HCT116 (cell line): Measurements from ENCODE around the gene NPVF. TPM values are rescaled to one million over a fixed set of nuclear protein-coding genes. Genes with fewer than 3 reads are reported as not detected.

Experiments
- ATAC-seq: fragments of 200-7000 bp; cut with Tn5 transposase; 2 replicates; pipeline ENCODE4 v1.9.1; 2020; ENCODE audit warnings: mild to moderate bottlenecking, moderate library complexity
- BruUV-seq: library from RNA; stranded (reverse); fragments of 400-500 nt; replicated peaks from 2 replicates; lab custom pipeline; 2021; lab: Mats Ljungman, UMichigan
- CTCF ChIA-PET: fragments of 300-600 bp; sonication (Branson Sonifier 250); formaldehyde crosslinking; loops from one replicate; lab custom pipeline; 2021; ENCODE audit warnings: antibody characterized with exemption; lab: Charles Lee
- POLR2A ChIA-PET: fragments of 300-600, 350-600 bp; sonication (Branson Sonifier 250); formaldehyde crosslinking; loops from one replicate; lab custom pipeline; 2021; ENCODE audit warnings: antibody characterized with exemption; lab: Charles Lee
- RAD21 ChIA-PET, 2 experiments: fragments of 300-600 bp; sonication (Branson Sonifier 250); formaldehyde crosslinking; loops; one replicate each; lab custom pipeline; 2023; ENCODE audit warnings: low total read pairs in 2 of 2; ENCODE audit not compliant: uncharacterized antibody in 2 of 2, unreplicated experiment in 2 of 2, low non-redundant PET in 1 of 2; lab: Charles Lee
- DNase-seq: peaks from one replicate; pipeline ENCODE4 v3.0.0-alpha.2; 2010; ENCODE audit warnings: low read depth, low spot score
- H2AFZ ChIP-seq: fragments of 200-600 bp; shearing (Covaris generic), sonication (generic); 2 replicates; pipeline ENCODE4 v1.6.1; 2017; ENCODE audit warnings: low read depth, mixed run types, mixed read lengths, antibody characterized with exemption, low read length; ENCODE audit not compliant: poor library complexity, severe bottlenecking
- H3K27ac ChIP-seq: 2 replicates; pipeline ENCODE4 v1.5.1; 2012; ENCODE audit warnings: low read depth, low read length
- H3K27me3 ChIP-seq: fragments of 200-600 bp; sonication (generic); 2 replicates; pipeline ENCODE4 v1.6.1; 2016; ENCODE audit warnings: mixed run types, low read length, mixed read lengths; ENCODE audit not compliant: insufficient read depth
- H3K36me3 ChIP-seq, 2 experiments: fragments of 200-500 bp in 1 of 2; fragments of 200-600 bp in 1 of 2; sonication (Bioruptor generic) in 1 of 2; sonication (generic) in 1 of 2; 2 replicates each; pipeline versions ENCODE4 v1.5.1 to v1.6.1; 2014 to 2016; ENCODE audit warnings: low read length in 2 of 2, inconsistent platforms in 1 of 2, mixed read lengths in 1 of 2, mixed run types in 1 of 2; ENCODE audit not compliant: insufficient read depth in 2 of 2, control insufficient read depth in 1 of 2
- H3K4me1 ChIP-seq, 2 experiments: fragments of 200-600 bp in 1 of 2; sonication (generic) in 1 of 2; 2 replicates each; pipeline versions ENCODE4 v1.5.1 to v1.6.1; 2012 to 2017; ENCODE audit warnings: low read length in 2 of 2, inconsistent platforms in 1 of 2, mild to moderate bottlenecking in 1 of 2, mixed read lengths in 1 of 2, mixed run types in 1 of 2, moderate library complexity in 1 of 2; ENCODE audit not compliant: insufficient read depth in 2 of 2, control insufficient read depth in 1 of 2
- H3K4me2 ChIP-seq: fragments of 200-600 bp; sonication (generic); 2 replicates; pipeline ENCODE4 v1.6.1; 2017; ENCODE audit warnings: mixed run types, low read length, mixed read lengths
- H3K4me3 ChIP-seq, 2 experiments: fragments of 200-600 bp in 1 of 2; sonication (generic) in 1 of 2; replicated peaks in 1 of 2; 2 replicates each; pipeline ENCODE4 v1.5.1; 2011 to 2016; ENCODE audit warnings: low read length in 2 of 2, control low read depth in 1 of 2, low read depth in 1 of 2, mild to moderate bottlenecking in 1 of 2, mixed read lengths in 1 of 2, mixed run types in 1 of 2
- H3K79me2 ChIP-seq: fragments of 200-600 bp; sonication (generic); 2 replicates; pipeline ENCODE4 v1.6.1; 2017; ENCODE audit warnings: mild to moderate bottlenecking, mixed run types, low read length, moderate library complexity, mixed read lengths; ENCODE audit not compliant: insufficient read depth
- H3K9ac ChIP-seq: fragments of 200-600 bp; sonication (generic); 2 replicates; pipeline ENCODE4 v1.6.1; 2016; ENCODE audit warnings: low read length, mixed read lengths
- H3K9me2 ChIP-seq: fragments of 200-600 bp; sonication (generic), shearing (Covaris generic); 2 replicates; pipeline ENCODE4 v1.6.1; 2017; ENCODE audit warnings: mixed run types, mild to moderate bottlenecking, moderate library complexity; ENCODE audit not compliant: insufficient read depth
- H3K9me3 ChIP-seq, 2 experiments: fragments of 200-500 bp in 1 of 2; fragments of 200-600 bp in 1 of 2; sonication (Bioruptor generic) in 1 of 2; sonication (generic) in 1 of 2; 2 replicates each; pipeline ENCODE4 v1.6.1; 2014 to 2017; ENCODE audit warnings: low read length in 2 of 2, mixed read lengths in 2 of 2, inconsistent platforms in 1 of 2, low read depth in 1 of 2, mild to moderate bottlenecking in 1 of 2, mixed run types in 1 of 2, moderate library complexity in 1 of 2; ENCODE audit not compliant: control insufficient read depth in 1 of 2, insufficient read depth in 1 of 2
- H4K20me1 ChIP-seq: fragments of 200-600 bp; sonication (generic), shearing (Covaris generic); 2 replicates; pipeline ENCODE4 v1.6.1; 2017; ENCODE audit warnings: mixed run types, mild to moderate bottlenecking, moderate library complexity; ENCODE audit not compliant: insufficient read depth
- CBX3 ChIP-seq: IDR thresholded peaks from 2 replicates; pipeline ENCODE4 v1.6.1; 2012; ENCODE audit warnings: low read depth
- CEBPB ChIP-seq: IDR thresholded peaks from 2 replicates; pipeline ENCODE4 v1.6.1; 2012; ENCODE audit warnings: low read depth
- EGR1 ChIP-seq: IDR thresholded peaks from 2 replicates; pipeline ENCODE4 v1.6.1; 2012; ENCODE audit warnings: low read depth
- ELF1 ChIP-seq: IDR thresholded peaks from 2 replicates; pipeline ENCODE4 v1.6.1; 2012; ENCODE audit warnings: low read depth, borderline replicate concordance
- EZH2 ChIP-seq: fragments of 200-600 bp; sonication (generic); IDR thresholded peaks from 2 replicates; pipeline ENCODE4 v1.6.1; 2017; ENCODE audit warnings: antibody characterized with exemption, mixed run types
- EZH2phosphoT487 ChIP-seq: fragments of 200-600 bp; IDR thresholded peaks from 2 replicates; pipeline ENCODE4 v1.6.1; 2018; ENCODE audit warnings: antibody characterized with exemption, borderline replicate concordance
- FOSL1 ChIP-seq: IDR thresholded peaks from 2 replicates; pipeline ENCODE4 v1.6.1; 2012; ENCODE audit warnings: low read depth
- MAX ChIP-seq: IDR thresholded peaks from 2 replicates; pipeline ENCODE4 v1.6.1; 2012
- POLR2A ChIP-seq: IDR thresholded peaks from 2 replicates; pipeline ENCODE4 v1.7.0; 2011; ENCODE audit warnings: borderline replicate concordance; ENCODE audit not compliant: insufficient read depth, insufficient read length; ENCODE audit errors: extremely low read depth
- RAD21 ChIP-seq: IDR thresholded peaks from 2 replicates; pipeline ENCODE4 v1.6.1; 2012; ENCODE audit warnings: low read depth, mild to moderate bottlenecking
- SRF ChIP-seq: IDR thresholded peaks from 2 replicates; pipeline ENCODE4 v1.6.1; 2012; ENCODE audit warnings: low read depth
- TCF7L2 ChIP-seq: IDR thresholded peaks from 2 replicates; pipeline ENCODE4 v1.7.0; 2011; ENCODE audit warnings: borderline replicate concordance, inconsistent platforms; ENCODE audit not compliant: insufficient read depth, insufficient read length; ENCODE audit errors: extremely low read depth
- YY1 ChIP-seq: IDR thresholded peaks from 2 replicates; pipeline ENCODE4 v1.6.1; 2011; ENCODE audit warnings: low read length, low read depth, moderate library complexity, mild to moderate bottlenecking; ENCODE audit not compliant: insufficient replicate concordance; ENCODE audit errors: extremely low read depth
- ZBTB33 ChIP-seq: IDR thresholded peaks from 2 replicates; pipeline ENCODE4 v1.6.1; 2011; ENCODE audit warnings: mild to moderate bottlenecking, low read length, moderate library complexity; ENCODE audit not compliant: insufficient replicate concordance; ENCODE audit errors: extremely low read depth
- intact Hi-C: fragments of 100-400 bp; cut with micrococcal nuclease; formaldehyde crosslinking; loops from 2 replicates; pipeline ENCODE4 v1.10.0; 2022
- total RNA-seq: library from RNA; stranded (reverse); gene quantifications from one replicate; pipeline ENCODE4 v1.2.1, GENCODE V29; 2021; ENCODE audit not compliant: unreplicated experiment

NPVF gene
- total RNA-seq, 1 experiment from 2014 or later: not detected

- Histone ChIP-seq H3K9ac (no peak overlapping the region), H4K20me1 (no peaks in the 10 kb centered on the region; the same call in 1 of the 2 replicates), H3K36me3 (no peaks in the 10 kb centered on the region), H3K4me2 (no peak overlapping the region), H3K79me2 (no peaks in the 10 kb centered on the region), H3K9me3 (no peaks in the 10 kb centered on the region), H3K4me3 (no peak overlapping the region), H3K27me3 (peaks cover 17% of the 10 kb centered on the region; the same call in 1 of the 2 replicates), H3K4me1 (no peaks in the 10 kb centered on the region), H2AFZ (no peak overlapping the region), H3K27ac (no peak overlapping the region), H3K9me2 (no peaks in the 10 kb centered on the region)
- intact Hi-C loops: no loop called here
- DNase-seq: no peak
- ChIA-PET CTCF (no interaction called here), POLR2A (no interaction called here), RAD21 (no interaction called here)
- ATAC-seq: no peak
- no TSS peak for BruUV-seq
- no peak for TF ChIP-seq POLR2A
- no peak for TF ChIP-seq FOSL1
- TF ChIP-seq ELF1: no peak
- no peak for TF ChIP-seq YY1
- TF ChIP-seq CBX3: no peak
- TF ChIP-seq EGR1: no peak
- no peak for TF ChIP-seq SRF
Measured at GRCh38 chr7:25250386-25250785, 22.1 kb upstream of the NPVF start.

GRCh38 chr7:25249772-25250171, 21.5 kb upstream of the NPVF start:
- Histone ChIP-seq H3K4me1 (no peaks in the 10 kb centered on the region), H3K9me2 (no peaks in the 10 kb centered on the region), H2AFZ (no peak overlapping the region), H3K9me3 (no peaks in the 10 kb centered on the region), H3K4me2 (no peak overlapping the region), H3K79me2 (no peaks in the 10 kb centered on the region), H3K9ac (no peak overlapping the region), H4K20me1 (no peaks in the 10 kb centered on the region; the same call in 1 of the 2 replicates), H3K27ac (no peak overlapping the region), H3K4me3 (no peak overlapping the region), H3K36me3 (no peaks in the 10 kb centered on the region), H3K27me3 (peaks cover 18% of the 10 kb centered on the region; the same call in 1 of the 2 replicates)
- ATAC-seq (no peak), DNase-seq (no peak)
- TF ChIP-seq TCF7L2 (no peak), MAX (no peak), EZH2phosphoT487 (no peak), ZBTB33 (no peak), EZH2 (no peak), ELF1 (no peak), FOSL1 (no peak), CEBPB (no peak), POLR2A (no peak), RAD21 (no peak), CBX3 (no peak)
- CTCF ChIA-PET: no interaction called here
- RAD21 ChIA-PET: no interaction called here
- intact Hi-C loops: no loop called here
- no TSS peak for BruUV-seq
- POLR2A ChIA-PET: no interaction called here
